ENCODE measurements around the gene GPAT3. TPM values are rescaled to one million over a fixed set of nuclear protein-coding genes. Genes with fewer than 3 reads are reported as not detected.
"Not testable (repeated sequence)": the region's sequence is repeated elsewhere in the genome, so short reads cannot be mapped to it uniquely, and the experiment has no call there.

The GPAT3 gene
- total and polyA plus RNA-seq, 2 experiments from 2014 or later, result 1.2 to 2.0 TPM

- H4K20me1 ChIP-seq (replicated peaks; ENCODE audit: insufficient read depth); H3K27me3 Mint-ChIP-seq (ENCODE audit: insufficient read depth, low read depth, poor library complexity); DNase-seq (ENCODE audit: low spot score); H3K27me3 ChIP-seq (ENCODE audit: insufficient read depth); H3F3A ChIP-seq (replicated peaks; ENCODE audit: low read depth); H3K9me2 ChIP-seq (ENCODE audit: insufficient read depth); H3K4me2 ChIP-seq; H3K79me2 ChIP-seq (replicated peaks; ENCODE audit: insufficient read depth); H3K36me3 ChIP-seq (ENCODE audit: insufficient read depth); H3K4me3 Mint-ChIP-seq; H2AFZ ChIP-seq; ATAC-seq; H3K4me3 ChIP-seq; H3K27ac Mint-ChIP-seq; H3K27ac ChIP-seq (ENCODE audit: low read depth): not testable (repeated sequence)
- Mint-ChIP-seq H3K9me3 (peaks cover 36% of the 10 kb centered on the region), H3K36me3 (ENCODE audit: low read depth) (peaks cover 24% of the 10 kb centered on the region), H3K4me1 (peaks cover 13% of the 10 kb centered on the region)
- peaks cover 21% of the 10 kb centered on the region for H3K4me1 ChIP-seq (ENCODE audit: insufficient read depth)
These were observed 86.2 kb downstream of the GPAT3 start for GRCh38 chr4:83622127-83622526.

GRCh38 chr4:83625821-83626220 lies 89.9 kb downstream of the GPAT3 start:
- Mint-ChIP-seq H3K4me1 (peaks cover 3% of the 10 kb centered on the region), H3K27ac (no peak overlapping the region), H3K27me3 (ENCODE audit: insufficient read depth, low read depth, poor library complexity) (peaks cover 4% of the 10 kb centered on the region), H3K9me3 (peaks cover 34% of the 10 kb centered on the region), H3K4me3 (no peak overlapping the region), H3K36me3 (ENCODE audit: low read depth) (peaks cover 24% of the 10 kb centered on the region)
- Histone ChIP-seq H2AFZ (no peak overlapping the region), H4K20me1 (replicated peaks; ENCODE audit: insufficient read depth) (no peaks in the 10 kb centered on the region), H3K27ac (ENCODE audit: low read depth) (no peak overlapping the region), H3K4me3 (no peak overlapping the region), H3K4me1 (ENCODE audit: insufficient read depth) (no peaks in the 10 kb centered on the region), H3K27me3 (ENCODE audit: insufficient read depth) (no peaks in the 10 kb centered on the region), H3K79me2 (replicated peaks; ENCODE audit: insufficient read depth) (no peaks in the 10 kb centered on the region), H3F3A (replicated peaks; ENCODE audit: low read depth) (no peaks in the 10 kb centered on the region), H3K9me2 (ENCODE audit: insufficient read depth) (peaks cover 6% of the 10 kb centered on the region; the same call in 1 of the 2 replicates), H3K36me3 (ENCODE audit: insufficient read depth) (no peaks in the 10 kb centered on the region; the same call in 1 of the 2 replicates), H3K4me2 (no peak overlapping the region)
- ATAC-seq, result no peak; the same call in 2 of the 3 replicates
- DNase-seq (ENCODE audit: low spot score), result no peak
- TF ChIP-seq CREB1 (CRISPR knock-in tag; IDR thresholded peaks at IDR 0.05; ENCODE audit: low read depth) (no peak), JUNB (IDR thresholded peaks at IDR 0.05; ENCODE audit: unreplicated experiment) (no peak), STAT1 (IDR thresholded peaks at IDR 0.05; ENCODE audit: unreplicated experiment) (no peak), ETS1 (IDR thresholded peaks at IDR 0.05) (no peak), ZNF462 (CRISPR knock-in tag; IDR thresholded peaks at IDR 0.05) (no peak), ZNF114 (CRISPR knock-in tag; IDR thresholded peaks at IDR 0.05) (no peak), POLR2AphosphoS5 (IDR thresholded peaks at IDR 0.05; ENCODE audit: low read depth) (no peak), EZH2 (IDR thresholded peaks at IDR 0.05; ENCODE audit: low read depth, unreplicated experiment) (no peak), CTCF (conservative IDR thresholded peaks at IDR 0.05; ENCODE audit: low read depth in 2 of 2) (no peak), ZNF331 (CRISPR knock-in tag; IDR thresholded peaks at IDR 0.05; ENCODE audit: low read depth) (no peak), NANOG (IDR thresholded peaks at IDR 0.05; ENCODE audit: borderline replicate concordance) (no peak), EZH2phosphoT487 (IDR thresholded peaks at IDR 0.05; ENCODE audit: unreplicated experiment) (no peak)

Data from GM23338 (cell line).